Fibroblast of the aortic adventitia (primary cell): Measurements from ENCODE around the gene ZNF865. TPM values are rescaled to one million over a fixed set of nuclear protein-coding genes. Genes with fewer than 3 reads are reported as not detected.

Experiments used
- DNase-seq: peaks from one replicate; pipeline ENCODE4 v3.0.0-alpha.2; 2010; ENCODE audit warnings: low read depth
- H3K4me3 ChIP-seq: 2 replicates; pipeline ENCODE4 v1.5.1; 2011; ENCODE audit warnings: low read depth, mild to moderate bottlenecking, control low read depth, low read length, moderate library complexity
- CTCF ChIP-seq: IDR thresholded peaks from 2 replicates; pipeline ENCODE4 v1.5.1; 2011; ENCODE audit warnings: mild to moderate bottlenecking, low read length, control low read depth, inconsistent platforms; ENCODE audit not compliant: insufficient read depth
- total RNA-seq: library from RNA; depleted of rRNA; stranded (reverse); fragments of >200 nt; gene quantifications from 2 replicates; pipeline ENCODE4 v1.2.3, GENCODE V29; 2012; ENCODE audit warnings: low replicate concordance

ZNF865 gene
- total RNA-seq, 1 donor = 1.5 TPM

- TF ChIP-seq CTCF = no peak
- DNase-seq = peak; percentile 33
- H3K4me3 ChIP-seq = no peak overlapping the region
These were observed 28.4 kb downstream of the ZNF865 start for GRCh38 chr19:55633861-55634260.

- peak overlapping the region; percentile 100 for H3K4me3 ChIP-seq
- no peak for DNase-seq
- TF ChIP-seq CTCF = no peak
These were observed 29.9 kb downstream of the ZNF865 start for GRCh38 chr19:55635334-55635717.

GRCh38 chr19:55635856-55636440, 30.5 kb downstream of the ZNF865 start:
- no peak for DNase-seq
- no peak for TF ChIP-seq CTCF
- peak overlapping the region; percentile 100 for H3K4me3 ChIP-seq

GRCh38 chr19:55636723-55637122, 31.3 kb downstream of the ZNF865 start:
- peak overlapping the region; percentile 100 for H3K4me3 ChIP-seq
- no peak for TF ChIP-seq CTCF
- DNase-seq = no peak

GRCh38 chr19:55637534-55637933, 32.1 kb downstream of the ZNF865 start:
- TF ChIP-seq CTCF = no peak
- no peak overlapping the region for H3K4me3 ChIP-seq
- no peak for DNase-seq

GRCh38 chr19:55638864-55639359, 33.5 kb downstream of the ZNF865 start:
- H3K4me3 ChIP-seq = no peak overlapping the region
- DNase-seq = no peak
- peak; percentile 54 for TF ChIP-seq CTCF
